CD4-positive, alpha-beta memory T cell (primary cell): ENCODE measurements around the gene HMGCR. TPM values are rescaled to one million over a fixed set of nuclear protein-coding genes. Genes with fewer than 3 reads are reported as not detected.

Source experiments
- CTCF ChIA-PET: fragments of 350-600 bp; sonication (Branson Sonifier 250); formaldehyde crosslinking; loops from one replicate; lab custom pipeline; 2021; ENCODE audit warnings: inconsistent platforms; ENCODE audit not compliant: partially characterized antibody; lab: Charles Lee
- POLR2A ChIA-PET: fragments of 350-600 bp; sonication (Branson Sonifier 250); formaldehyde crosslinking; loops from one replicate; lab custom pipeline; 2021; ENCODE audit not compliant: partially characterized antibody; lab: Charles Lee
- DNase-seq, 5 donors: peaks; one replicate each; pipeline versions ENCODE4 v3.0.0 to v3.0.0-alpha.2; 2020 to 2022; ENCODE audit warnings: mixed read lengths in 1 of 5
- H3K27ac ChIP-seq: one replicate; pipeline ENCODE4 v1.7.0; 2013; ENCODE audit warnings: low read depth, low read length
- H3K27me3 ChIP-seq: 2 replicates; pipeline ENCODE4 v1.7.0; 2013; ENCODE audit warnings: mild to moderate bottlenecking, low read length, moderate library complexity; ENCODE audit not compliant: insufficient read depth
- H3K36me3 ChIP-seq: 2 replicates; pipeline ENCODE4 v1.7.0; 2013; ENCODE audit warnings: mild to moderate bottlenecking, low read length, moderate library complexity; ENCODE audit not compliant: insufficient read depth
- H3K4me1 ChIP-seq: 2 replicates; pipeline ENCODE4 v1.7.0; 2013; ENCODE audit warnings: mild to moderate bottlenecking, low read length, moderate library complexity; ENCODE audit not compliant: insufficient read depth
- H3K4me3 ChIP-seq, 2 donors: one replicate each; pipeline ENCODE4 v1.7.0; 2013; ENCODE audit warnings: low read length in 2 of 2, mild to moderate bottlenecking in 1 of 2
- H3K9me3 ChIP-seq, 2 donors: one replicate each; pipeline ENCODE4 v1.7.0; 2013; ENCODE audit warnings: low read length in 2 of 2, control low read depth in 1 of 2; ENCODE audit not compliant: control insufficient read depth in 1 of 2
- H3K27ac Mint-ChIP-seq, 7 donors: one replicate each; pipeline ENCODE4 v1.8.0; 2020 to 2021; ENCODE audit warnings: mixed read lengths in 7 of 7, mild to moderate bottlenecking in 6 of 7, inconsistent platforms in 3 of 7, moderate library complexity in 3 of 7
- H3K27me3 Mint-ChIP-seq, 2 donors: one replicate each; pipeline ENCODE4 v1.8.0; 2020 to 2021; ENCODE audit warnings: mixed read lengths in 2 of 2
- H3K36me3 Mint-ChIP-seq, 2 donors: one replicate each; pipeline ENCODE4 v1.8.0; 2020 to 2021; ENCODE audit warnings: mixed read lengths in 2 of 2, inconsistent platforms in 1 of 2, mild to moderate bottlenecking in 1 of 2
- H3K4me1 Mint-ChIP-seq, 4 donors: one replicate each; pipeline ENCODE4 v1.8.0; 2020 to 2021; ENCODE audit warnings: mixed read lengths in 4 of 4, mild to moderate bottlenecking in 1 of 4
- H3K4me3 Mint-ChIP-seq, 8 donors: one replicate each; pipeline ENCODE4 v1.8.0; 2020 to 2021; ENCODE audit warnings: mixed read lengths in 8 of 8, mild to moderate bottlenecking in 7 of 8, moderate library complexity in 6 of 8, inconsistent platforms in 3 of 8
- H3K9me3 Mint-ChIP-seq, 8 donors: one replicate each; pipeline ENCODE4 v1.8.0; 2020 to 2021; ENCODE audit warnings: mixed read lengths in 8 of 8, mild to moderate bottlenecking in 5 of 8, inconsistent platforms in 3 of 8, moderate library complexity in 1 of 8
- intact Hi-C: fragments of 100-400 bp; cut with micrococcal nuclease; formaldehyde crosslinking; loops from one replicate; pipeline ENCODE4 v1.15.1; 2023
- polyA plus RNA-seq, 2 donors: library from polyadenylated mRNA; unstranded; fragments of 300-500 nt; fragmentation: Illumina TruSeq; gene quantifications; one replicate each; pipeline ENCODE4 v1.2.3, GENCODE V29; 2021
- total RNA-seq, 2 experiments: library from RNA; stranded (reverse); gene quantifications; one replicate each; pipeline ENCODE4 v1.2.3, GENCODE V29; 2021

HMGCR gene
- total and polyA plus RNA-seq, 4 experiments from 2014 or later = 8.3 to 43.0 (median 25.5) TPM

GRCh38 chr5:75363726-75364495, 26.9 kb downstream of the HMGCR start:
- POLR2A ChIA-PET = no interaction called here
- CTCF ChIA-PET = no interaction called here
- peaks cover 14% of the 10 kb centered on the region for H3K36me3 ChIP-seq

GRCh38 chr5:75364571-75365280, 27.7 kb downstream of the HMGCR start:
- no peak for DNase-seq
- Mint-ChIP-seq H3K27ac (peak overlapping the region in 3 of 7 donors; percentile 33 to 60 (median 53)), H3K9me3 (no peaks in the 10 kb centered on the region), H3K4me1 (peaks cover 0 to 7% (median 6%) of the 10 kb centered on the region in 4 donors), H3K27me3 (no peaks in the 10 kb centered on the region), H3K4me3 (no peak overlapping the region), H3K36me3 (peaks cover 23 to 27% of the 10 kb centered on the region in 2 donors)
- H3K27me3 ChIP-seq = no peaks in the 10 kb centered on the region
- H3K36me3 ChIP-seq = peaks cover 6% of the 10 kb centered on the region
- CTCF ChIA-PET = no interaction called here
- POLR2A ChIA-PET = no interaction called here
- no peaks in the 10 kb centered on the region for H3K4me1 ChIP-seq
- no peaks in the 10 kb centered on the region for H3K9me3 ChIP-seq
- H3K27ac ChIP-seq = no peak overlapping the region
- intact Hi-C loops = no loop called here
- no peak overlapping the region for H3K4me3 ChIP-seq

More at GRCh38 chr5:75363726-75364495, 26.9 kb downstream of the HMGCR start:
- Mint-ChIP-seq H3K4me1 (peaks cover 0 to 6% (median 6%) of the 10 kb centered on the region in 4 donors), H3K4me3 (no peak overlapping the region), H3K27me3 (no peaks in the 10 kb centered on the region), H3K9me3 (no peaks in the 10 kb centered on the region), H3K27ac (peak overlapping the region in 1 of 7 donors; percentile 33), H3K36me3 (peaks cover 28 to 32% of the 10 kb centered on the region in 2 donors)
- intact Hi-C loops = no loop called here
- H3K4me3 ChIP-seq = no peak overlapping the region
- DNase-seq = no peak
- no peaks in the 10 kb centered on the region for H3K9me3 ChIP-seq
- no peaks in the 10 kb centered on the region for H3K4me1 ChIP-seq
- H3K27me3 ChIP-seq = no peaks in the 10 kb centered on the region
- H3K27ac ChIP-seq = no peak overlapping the region

GRCh38 chr5:75365740-75366139, 28.7 kb downstream of the HMGCR start:
- no peaks in the 10 kb centered on the region for H3K9me3 Mint-ChIP-seq
- Histone ChIP-seq H3K4me3 (no peak overlapping the region), H3K36me3 (no peaks in the 10 kb centered on the region), H3K27ac (no peak overlapping the region), H3K9me3 (no peaks in the 10 kb centered on the region), H3K27me3 (no peaks in the 10 kb centered on the region), H3K4me1 (no peaks in the 10 kb centered on the region)
- H3K27ac Mint-ChIP-seq = peak overlapping the region in 1 of 7 donors; percentile 41
- H3K27me3 Mint-ChIP-seq = no peaks in the 10 kb centered on the region
- intact Hi-C loops = no loop called here
- POLR2A ChIA-PET = no interaction called here
- no peak overlapping the region for H3K4me3 Mint-ChIP-seq
- H3K4me1 Mint-ChIP-seq = peaks cover 0 to 7% (median 6%) of the 10 kb centered on the region in 4 donors
- H3K36me3 Mint-ChIP-seq = peaks cover 13 to 17% of the 10 kb centered on the region in 2 donors
- CTCF ChIA-PET = no interaction called here
- DNase-seq = no peak

- H3K4me1 Mint-ChIP-seq = peaks cover 0 to 7% (median 6%) of the 10 kb centered on the region in 4 donors
- Histone ChIP-seq H3K9me3 (no peaks in the 10 kb centered on the region), H3K27ac (no peak overlapping the region), H3K4me3 (no peak overlapping the region), H3K36me3 (no peaks in the 10 kb centered on the region), H3K4me1 (no peaks in the 10 kb centered on the region), H3K27me3 (no peaks in the 10 kb centered on the region)
- H3K9me3 Mint-ChIP-seq = no peaks in the 10 kb centered on the region
- CTCF ChIA-PET = no interaction called here
- no peak overlapping the region for H3K4me3 Mint-ChIP-seq
- intact Hi-C loops = no loop called here
- H3K27ac Mint-ChIP-seq = peak overlapping the region in 4 of 7 donors; percentile 25 to 68 (median 39)
- POLR2A ChIA-PET = no interaction called here
- no peaks in the 10 kb centered on the region for H3K27me3 Mint-ChIP-seq
- H3K36me3 Mint-ChIP-seq = peaks cover 10% of the 10 kb centered on the region in 2 donors
- no peak for DNase-seq
Measured at GRCh38 chr5:75366787-75367186, 29.8 kb downstream of the HMGCR start.

- Histone ChIP-seq H3K27ac (no peak overlapping the region), H3K4me1 (no peaks in the 10 kb centered on the region), H3K27me3 (no peaks in the 10 kb centered on the region), H3K36me3 (peaks cover under 1% of the 10 kb centered on the region), H3K4me3 (no peak overlapping the region), H3K9me3 (no peaks in the 10 kb centered on the region)
- Mint-ChIP-seq H3K9me3 (no peaks in the 10 kb centered on the region), H3K27ac (peak overlapping the region in 1 of 7 donors; percentile 25), H3K27me3 (no peaks in the 10 kb centered on the region), H3K4me1 (peaks cover 0 to 7% (median 6%) of the 10 kb centered on the region in 4 donors), H3K4me3 (no peak overlapping the region), H3K36me3 (peaks cover 4 to 8% of the 10 kb centered on the region in 2 donors)
- ChIA-PET CTCF (no interaction called here), POLR2A (no interaction called here)
- DNase-seq = no peak
- intact Hi-C loops = no loop called here
Measured at GRCh38 chr5:75367401-75367800, 30.4 kb downstream of the HMGCR start.

GRCh38 chr5:75368391-75368790, 31.4 kb downstream of the HMGCR start:
- intact Hi-C loops = no loop called here
- Mint-ChIP-seq H3K4me3 (peak overlapping the region in 1 of 8 donors; percentile 52), H3K36me3 (peaks cover 0 to 11% of the 10 kb centered on the region in 2 donors), H3K9me3 (no peaks in the 10 kb centered on the region), H3K27ac (no peak overlapping the region), H3K4me1 (peaks cover 0 to 7% (median 6%) of the 10 kb centered on the region in 4 donors), H3K27me3 (no peaks in the 10 kb centered on the region)
- Histone ChIP-seq H3K9me3 (no peaks in the 10 kb centered on the region), H3K27ac (no peak overlapping the region), H3K4me3 (no peak overlapping the region), H3K27me3 (no peaks in the 10 kb centered on the region), H3K4me1 (no peaks in the 10 kb centered on the region), H3K36me3 (peaks cover 5% of the 10 kb centered on the region)
- CTCF ChIA-PET = no interaction called here
- POLR2A ChIA-PET = no interaction called here
- no peak for DNase-seq

- H3K27me3 ChIP-seq = no peaks in the 10 kb centered on the region
- Mint-ChIP-seq H3K27me3 (no peaks in the 10 kb centered on the region), H3K9me3 (no peaks in the 10 kb centered on the region), H3K36me3 (peaks cover 15 to 37% of the 10 kb centered on the region in 2 donors), H3K4me1 (peaks cover 0 to 2% (median 0%) of the 10 kb centered on the region in 4 donors), H3K27ac (no peak overlapping the region), H3K4me3 (no peak overlapping the region)
- H3K4me1 ChIP-seq = no peaks in the 10 kb centered on the region
- H3K9me3 ChIP-seq = no peaks in the 10 kb centered on the region
- intact Hi-C loops = no loop called here
- DNase-seq = no peak
- no peak overlapping the region for H3K4me3 ChIP-seq
- CTCF ChIA-PET = no interaction called here
- POLR2A ChIA-PET = no interaction called here
- peaks cover 20% of the 10 kb centered on the region for H3K36me3 ChIP-seq
- H3K27ac ChIP-seq = no peak overlapping the region
Measured at GRCh38 chr5:75373862-75374261, 36.8 kb downstream of the HMGCR start.
